Femur (tissue), 1 donor: ENCODE results near the gene OGFOD3.
"Not testable (repeated sequence)": the region's sequence is repeated elsewhere in the genome, so short reads cannot be mapped to it uniquely, and the experiment has no call there.

Experiments
- DNase-seq: peaks from one replicate; pipeline ENCODE4 v3.0.0-alpha.2; 2017

The OGFOD3 gene

DNA sequence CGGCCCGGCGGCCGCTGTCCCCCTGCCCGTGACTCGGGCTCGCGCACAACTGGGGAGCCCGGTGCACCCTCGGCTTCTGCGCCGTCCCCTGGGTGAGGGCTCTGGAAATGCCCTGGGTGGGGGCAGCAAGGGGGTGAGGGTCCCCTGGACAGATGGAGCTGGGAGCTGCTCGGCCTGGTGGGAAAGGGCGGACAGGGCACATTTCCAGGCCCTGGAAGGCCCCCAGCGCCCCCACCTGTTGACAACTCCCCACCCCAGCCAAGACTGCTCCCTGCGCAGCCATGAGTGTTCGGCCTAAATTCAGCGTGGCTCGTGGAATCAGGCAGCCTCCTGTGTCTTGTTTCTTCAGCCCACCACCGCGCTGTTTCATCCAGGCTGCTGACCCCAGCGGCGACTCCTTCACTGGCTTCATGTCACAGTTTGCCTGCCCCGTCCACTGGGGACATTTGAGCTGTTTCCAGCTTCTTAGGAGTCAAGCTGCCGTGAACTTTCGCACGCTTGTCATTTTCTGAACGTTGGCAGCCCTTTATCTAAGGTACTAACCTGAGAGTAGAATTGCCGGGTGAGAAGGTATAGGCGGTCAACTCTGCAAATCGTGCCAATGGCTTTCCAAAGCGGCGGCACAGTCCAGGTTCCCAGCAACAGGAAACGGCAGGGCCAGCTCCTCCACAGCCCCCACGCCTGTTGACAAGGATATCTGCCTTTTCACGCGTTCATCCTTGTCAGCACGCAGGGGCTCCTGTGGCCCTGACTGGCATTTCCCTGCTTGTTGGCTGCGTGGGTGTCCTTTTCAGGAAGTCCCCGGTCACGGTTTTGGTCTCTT is 45.9 kb downstream of the OGFOD3 start:
- DNase-seq, result no peak

DNA sequence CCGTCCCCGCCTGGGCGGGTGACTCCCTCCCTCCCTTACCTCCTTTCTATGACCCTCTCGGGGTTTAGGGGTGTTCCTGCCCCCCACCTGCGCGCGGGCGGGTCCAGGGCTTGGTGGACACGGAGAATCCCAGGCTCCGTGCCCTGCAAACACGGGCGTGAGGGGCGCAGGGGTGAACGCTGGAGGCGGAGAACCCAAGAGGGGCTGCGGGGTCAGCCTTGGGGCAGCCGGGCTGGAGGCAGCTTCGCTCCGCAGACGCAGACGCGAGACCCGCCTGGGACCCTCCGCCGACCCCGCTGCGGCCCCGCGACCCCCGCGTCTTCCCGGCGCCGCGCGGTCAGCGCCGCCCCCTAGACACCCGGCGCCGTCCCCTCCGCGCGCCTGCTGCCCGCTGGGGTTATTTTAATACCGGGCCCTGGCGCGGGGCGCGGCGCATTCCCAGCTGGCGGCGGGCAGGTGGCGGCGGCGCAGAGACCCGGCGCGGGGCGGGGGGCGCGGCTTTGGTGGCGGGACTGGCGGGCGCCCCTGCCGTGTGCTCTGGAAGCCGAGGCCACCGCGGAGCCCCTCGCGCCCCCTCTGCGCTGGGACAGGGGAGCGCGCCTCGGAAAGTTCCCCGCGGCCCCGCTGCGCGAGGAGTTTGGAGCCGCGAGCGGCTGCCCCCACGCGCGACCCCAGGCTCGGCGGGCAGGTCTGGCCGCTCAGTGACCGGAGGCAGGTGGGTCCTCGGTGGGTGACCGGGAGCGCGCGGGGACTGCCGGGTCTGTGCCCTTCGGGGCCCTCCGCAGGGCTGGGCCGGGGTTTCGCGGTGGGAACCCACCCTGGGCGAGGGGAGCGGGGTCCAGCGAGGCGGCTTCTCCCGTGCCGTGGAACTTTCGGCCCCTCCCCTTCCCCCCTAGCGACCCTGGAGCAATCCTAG is 46.8 kb downstream of the OGFOD3 start, which contains the start of gene UTS2R:
UTS2R (plus strand) TSS at position 433 of the 916 bp plus-strand sequence. CDS start 2,560 bp downstream, outside the sequence.
- DNase-seq, result no peak

DNA sequence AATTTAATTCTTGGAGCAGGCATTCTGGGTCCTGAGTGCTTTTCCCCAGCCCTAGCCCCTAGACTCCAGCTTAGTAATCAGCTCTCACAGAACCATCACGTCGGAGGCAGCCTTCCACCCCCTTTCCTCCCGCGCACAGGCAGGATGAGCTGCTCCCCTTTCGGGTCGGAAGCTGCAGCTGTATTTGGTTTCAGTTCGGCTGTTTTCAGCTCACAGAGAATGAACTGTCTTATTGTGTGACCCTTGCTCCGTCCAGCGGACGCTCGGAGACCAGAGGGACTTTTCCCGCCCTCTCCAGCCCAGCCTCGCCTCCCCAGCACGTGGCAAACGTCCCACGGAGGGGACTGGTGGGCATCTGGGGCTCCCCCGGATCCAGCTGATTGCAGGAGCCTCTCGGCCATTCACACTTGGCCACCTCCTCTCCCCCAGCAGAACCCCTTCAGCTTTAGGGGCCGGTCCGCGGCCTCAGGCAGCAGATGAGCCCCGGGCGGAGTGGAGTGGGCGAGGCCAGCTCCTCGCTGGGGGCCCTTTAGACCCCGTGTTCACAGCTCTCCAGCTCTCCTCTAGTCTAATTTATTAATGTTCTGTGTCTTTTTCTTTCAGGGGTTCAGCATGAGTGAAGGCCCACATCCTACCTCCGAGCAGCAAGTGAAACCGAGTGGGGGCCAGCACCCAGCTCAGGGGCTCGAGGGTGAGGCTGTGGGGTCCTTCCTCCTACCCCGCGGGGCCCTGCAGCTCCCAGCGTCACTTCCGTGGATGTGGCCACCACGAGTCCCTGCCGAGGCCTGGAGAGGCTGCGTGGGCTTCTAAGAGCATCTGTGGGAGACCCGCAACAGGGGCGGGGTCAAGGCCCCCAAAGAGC is 47.7 kb downstream of the OGFOD3 start:
- no peak for DNase-seq

DNA sequence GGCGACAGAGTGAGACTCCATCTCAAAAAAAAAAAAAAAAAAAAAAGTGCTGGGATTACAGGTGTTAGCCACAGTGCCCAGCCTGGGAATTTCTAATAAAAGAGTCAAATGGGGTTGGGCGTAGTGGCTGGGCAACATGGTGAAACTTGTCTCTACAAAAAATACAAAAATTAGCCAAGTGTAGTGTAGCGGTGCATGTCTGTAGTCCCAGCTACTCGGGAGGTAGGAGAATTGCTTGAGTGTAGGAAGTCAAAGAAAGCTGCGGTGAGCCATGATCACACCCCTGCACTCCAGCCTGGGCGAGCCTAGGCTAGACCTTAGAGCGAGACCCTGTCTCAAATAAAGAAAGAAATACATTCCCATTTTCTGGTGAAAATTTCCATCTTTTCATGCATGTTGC is 49.2 kb downstream of the OGFOD3 start:
- DNase-seq, result no peak

DNA sequence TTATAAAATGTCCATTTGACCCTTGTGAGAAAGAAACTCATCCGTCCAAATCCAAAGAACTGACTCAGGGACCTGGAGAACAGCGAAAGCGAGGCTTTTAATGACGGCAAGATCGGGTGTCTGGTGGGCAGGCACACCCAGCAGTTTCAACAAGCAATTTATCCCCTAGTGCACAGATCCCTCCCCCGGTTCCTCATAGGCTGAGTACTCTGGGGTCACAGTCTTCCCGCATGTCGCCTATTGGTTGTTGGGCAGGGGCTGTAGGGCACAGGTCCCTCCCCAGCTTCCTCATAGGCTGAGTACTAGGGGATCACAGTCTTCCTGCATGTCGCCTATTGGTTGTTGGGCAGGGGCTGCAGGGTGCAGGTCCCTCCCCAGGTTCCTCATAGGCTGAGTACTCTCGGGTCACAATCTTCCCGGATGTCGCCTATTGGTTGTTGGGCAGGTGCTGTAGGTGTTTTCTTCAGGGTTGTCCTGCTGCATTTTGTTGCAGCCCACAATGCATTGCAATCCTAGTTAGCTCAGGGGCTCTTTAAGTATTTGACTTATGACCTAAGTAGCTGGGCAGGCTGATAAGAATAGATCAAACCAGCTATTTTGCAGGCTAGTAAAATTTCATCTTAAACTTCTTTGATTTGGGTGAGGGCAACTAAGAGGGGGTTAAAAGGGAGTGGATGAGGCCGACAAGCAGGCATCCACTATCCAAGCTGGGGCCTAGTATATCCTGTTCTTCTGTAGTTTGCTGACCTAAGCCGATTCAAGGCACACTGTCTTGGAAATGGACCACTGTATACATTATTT is 50.5 kb downstream of the OGFOD3 start:
- DNase-seq, result no peak

DNA sequence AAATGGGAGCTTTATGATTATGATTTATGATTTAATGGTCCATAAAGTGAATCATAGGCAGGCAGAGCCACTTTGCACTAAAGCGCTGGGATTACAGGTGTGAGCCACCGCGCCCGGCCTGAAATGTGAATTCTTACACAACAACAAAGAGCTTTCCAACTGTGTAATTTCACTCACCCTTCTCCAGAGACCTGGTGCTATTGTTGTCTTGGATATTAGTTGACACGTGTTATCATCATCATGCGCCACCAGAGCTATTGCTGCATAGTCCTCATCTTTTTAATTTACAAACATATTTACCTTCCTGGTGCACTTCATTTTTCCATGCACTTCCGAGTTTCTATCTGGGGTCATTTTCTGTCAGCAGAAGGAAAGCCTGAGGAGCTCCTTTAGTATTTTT is 51.6 kb downstream of the OGFOD3 start:
- no peak for DNase-seq

DNA sequence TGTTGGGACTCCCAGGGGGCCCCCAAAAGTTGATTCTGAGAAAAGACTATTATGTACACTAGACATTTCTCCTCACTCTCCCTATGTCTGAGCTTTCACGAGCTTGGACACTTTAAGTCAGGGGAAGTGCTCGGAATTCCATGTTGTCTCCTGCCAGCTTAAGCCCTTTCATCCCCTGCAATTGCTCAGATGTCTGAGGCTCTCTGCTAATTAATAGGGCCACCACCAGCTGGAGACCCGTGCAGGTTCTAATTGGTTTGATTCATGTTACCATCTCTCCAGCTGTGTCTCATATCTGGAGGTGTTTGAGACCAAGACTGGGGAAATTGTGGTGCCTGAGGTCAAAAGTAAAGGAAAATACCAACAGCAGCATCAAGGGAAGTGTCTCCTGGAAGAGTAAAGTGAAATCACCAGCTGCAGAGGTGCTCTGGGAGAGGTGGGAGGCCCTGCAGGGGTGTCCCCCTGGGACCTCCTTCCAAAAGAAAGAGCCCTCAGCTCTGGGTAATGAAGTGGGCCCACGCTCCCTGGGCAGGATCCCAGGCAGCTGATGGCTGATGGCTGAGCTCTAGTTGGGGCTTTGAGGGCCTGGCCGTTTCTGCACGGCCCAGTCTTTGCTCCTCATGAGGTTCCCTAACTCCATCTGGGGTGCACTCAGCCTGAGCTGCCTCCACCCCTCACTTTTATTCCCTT is 52.6 kb downstream of the OGFOD3 start:
- DNase-seq, result no peak

DNA sequence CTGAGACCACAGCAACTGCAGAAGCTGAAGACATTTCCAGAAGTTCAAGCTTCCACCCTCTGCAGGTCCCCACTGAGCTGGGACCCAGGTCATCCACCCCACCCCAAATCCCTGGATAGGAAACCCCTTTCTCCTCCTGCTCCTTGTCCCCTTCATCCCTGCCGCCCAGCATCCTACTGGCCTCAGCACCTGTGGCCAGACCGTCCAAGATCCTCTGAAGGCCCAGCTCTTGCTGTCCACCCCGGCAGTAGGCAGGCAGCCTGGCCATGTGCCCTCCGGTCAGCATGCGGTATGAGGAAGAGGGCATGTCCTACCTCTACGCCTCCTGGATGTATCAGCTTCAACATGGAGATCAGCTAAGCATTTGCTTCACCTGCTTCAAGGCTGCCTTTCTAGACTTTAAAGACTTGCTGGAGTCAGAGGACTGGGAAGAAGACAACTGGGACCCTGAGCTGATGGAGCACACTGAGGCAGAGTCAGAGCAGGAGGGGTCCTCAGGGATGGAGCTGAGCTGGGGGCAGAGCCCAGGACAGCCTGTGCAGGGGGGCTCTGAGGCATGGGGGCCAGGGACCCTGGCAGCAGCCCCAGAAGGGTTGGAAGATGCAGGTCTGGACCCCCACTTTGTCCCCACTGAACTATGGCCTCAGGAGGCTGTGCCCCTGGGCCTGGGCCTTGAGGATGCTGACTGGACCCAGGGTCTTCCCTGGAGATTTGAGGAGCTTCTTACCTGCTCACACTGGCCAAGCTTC is 56.3 kb downstream of the OGFOD3 start:
- no peak for DNase-seq

DNA sequence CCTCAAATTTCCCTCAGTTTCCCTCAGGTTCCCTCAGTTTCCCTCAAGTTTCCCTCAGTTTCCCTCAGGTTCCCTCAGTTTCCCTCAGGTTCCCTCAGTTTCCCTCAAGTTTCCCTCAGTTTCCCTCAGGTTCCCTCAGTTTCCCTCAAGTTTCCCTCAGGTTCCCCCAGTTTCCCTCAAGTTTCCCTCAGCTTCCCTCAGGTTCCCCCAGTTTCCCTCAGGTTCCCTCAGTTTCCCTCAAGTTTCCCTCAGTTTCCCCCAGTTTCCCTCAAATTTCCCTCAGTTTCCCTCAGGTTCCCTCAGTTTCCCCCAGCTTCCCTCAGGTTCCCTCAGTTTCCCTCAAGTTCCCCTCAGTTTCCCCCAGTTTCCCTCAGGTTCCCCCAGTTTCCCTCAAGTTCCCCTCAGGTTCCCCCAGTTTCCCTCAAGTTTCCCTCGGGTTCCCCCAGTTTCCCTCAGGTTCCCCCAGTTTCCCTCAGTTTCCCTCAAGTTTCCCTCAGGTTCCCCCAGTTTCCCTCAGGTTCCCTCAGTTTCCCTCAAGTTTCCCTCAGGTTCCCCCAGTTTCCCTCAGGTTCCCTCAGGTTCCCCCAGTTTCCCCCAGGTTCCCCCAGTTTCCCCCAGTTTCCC is 58.8 kb downstream of the OGFOD3 start:
- DNase-seq, result not testable (repeated sequence)

DNA sequence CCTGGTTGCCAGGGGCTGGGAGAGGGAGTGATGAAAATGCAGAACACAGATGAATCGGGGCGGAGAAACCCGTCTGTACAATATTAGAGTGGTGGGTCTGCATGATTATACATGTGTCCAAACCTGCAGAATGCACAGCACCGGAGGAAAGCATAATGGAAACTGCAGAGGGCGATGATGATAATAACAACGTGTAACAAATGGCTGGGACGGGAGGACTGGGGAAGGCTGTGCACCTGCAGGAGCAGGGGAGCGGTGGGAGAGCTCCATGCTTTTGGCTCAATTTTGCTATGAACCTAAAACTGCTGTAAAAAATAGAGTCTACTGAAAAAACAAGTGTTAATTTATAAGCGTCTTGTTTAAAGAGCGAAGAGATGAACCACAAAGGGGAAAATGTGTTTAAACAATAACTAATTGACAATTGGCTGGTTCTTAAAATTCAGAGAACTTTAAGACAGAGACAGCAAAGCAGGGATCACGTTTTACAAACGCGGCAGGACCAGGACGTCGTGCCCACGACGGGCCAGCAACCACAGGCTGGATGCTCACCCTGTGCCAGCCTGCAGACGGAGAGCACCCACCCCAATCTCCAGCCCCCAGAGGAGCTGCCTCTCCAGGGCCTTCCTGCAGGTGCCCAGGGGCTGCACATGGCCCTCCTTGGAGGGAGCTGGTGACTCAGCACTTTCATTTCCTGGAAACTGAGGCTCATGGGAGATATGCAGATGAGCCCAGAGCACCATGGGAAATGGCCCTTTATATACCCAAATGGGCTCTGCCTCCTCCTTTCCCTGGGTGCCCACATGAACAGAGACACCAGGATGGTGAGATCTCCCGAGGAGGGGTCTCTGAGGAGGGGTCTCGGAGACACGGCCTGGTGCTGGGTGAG is 59.7 kb downstream of the OGFOD3 start, which contains the start of gene TEX19:
TEX19 (plus strand) TSS at position 783 of the 886 bp plus-strand sequence. CDS start 2,904 bp downstream, outside the sequence.
- DNase-seq, result no peak

DNA sequence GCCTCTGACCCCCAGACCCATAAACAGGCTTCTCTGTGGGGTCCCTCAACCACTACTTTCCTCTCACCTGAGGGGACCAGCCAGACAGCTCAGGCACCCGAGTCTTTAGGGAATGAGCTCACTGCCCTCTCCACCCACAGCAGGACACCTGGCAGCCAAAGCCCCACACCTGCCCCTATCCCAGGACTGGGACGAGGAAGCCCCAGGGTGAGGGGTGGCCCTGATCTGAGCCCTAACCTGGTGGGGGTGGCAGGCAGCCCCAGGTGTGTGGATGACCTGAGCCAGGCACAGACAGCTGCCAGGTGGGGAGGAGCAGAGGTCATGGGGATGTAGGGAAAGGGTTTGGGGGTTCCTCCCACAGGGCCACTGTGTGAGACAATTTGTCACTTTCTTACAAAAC is 61.0 kb downstream of the OGFOD3 start:
- DNase-seq, result no peak

DNA sequence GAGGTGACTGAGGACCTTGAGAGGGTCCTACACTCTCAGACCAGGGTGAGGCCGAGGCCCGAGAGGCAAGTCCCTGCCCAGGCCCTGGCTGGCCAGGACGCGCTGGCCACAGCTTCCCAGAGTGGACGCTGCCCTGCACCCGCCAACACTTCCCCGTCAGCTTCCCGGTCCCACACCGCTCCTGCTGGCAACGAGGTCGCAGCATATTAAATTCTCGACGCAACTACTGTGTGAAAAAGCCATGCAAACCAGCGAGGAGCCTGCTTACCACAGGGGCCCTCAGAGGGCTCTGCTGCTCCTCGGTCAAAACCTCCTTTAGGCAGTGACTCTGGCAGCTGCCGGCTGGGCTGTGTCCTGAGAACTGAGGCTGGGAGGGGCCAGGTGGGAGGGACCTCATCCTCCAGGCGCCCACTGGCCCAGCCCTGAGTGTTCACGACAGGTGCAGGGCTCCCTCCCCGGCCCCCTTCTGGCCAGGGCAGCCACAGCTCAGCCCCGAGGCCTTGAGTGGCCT is 61.5 kb downstream of the OGFOD3 start:
- DNase-seq, result no peak

DNA sequence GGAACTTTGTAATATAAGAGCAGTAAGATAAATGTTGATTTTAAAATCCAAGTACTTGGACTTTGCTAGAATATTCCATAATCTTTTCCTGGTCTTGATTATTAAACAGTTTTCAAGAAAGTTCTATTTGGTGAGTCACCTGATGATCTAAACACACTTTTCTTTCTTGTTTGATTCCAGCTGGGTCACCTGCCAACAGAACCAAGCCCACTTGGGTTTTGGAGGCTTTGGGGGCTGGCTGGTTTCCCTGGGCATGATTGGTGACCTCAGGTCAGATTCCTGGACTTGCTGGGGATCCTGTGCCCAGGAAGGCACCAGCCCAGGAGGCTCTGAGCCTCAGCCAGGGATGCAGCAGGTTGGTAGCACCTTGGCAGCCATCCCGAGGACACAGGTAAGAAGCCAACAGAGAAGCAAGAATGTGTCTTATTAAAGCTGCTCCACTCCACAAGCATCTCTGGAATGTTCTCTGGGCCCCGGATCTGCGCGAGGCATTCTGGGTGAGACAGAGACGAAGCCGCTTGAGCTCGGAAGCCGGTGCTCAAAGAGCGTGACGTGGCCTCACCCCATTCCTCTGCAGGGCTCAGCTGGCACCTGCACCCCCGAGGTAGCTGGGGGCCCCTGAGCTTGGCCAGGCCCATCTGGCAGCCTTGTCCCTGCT is 62.5 kb downstream of the OGFOD3 start:
- DNase-seq, result peak; percentile 60

DNA sequence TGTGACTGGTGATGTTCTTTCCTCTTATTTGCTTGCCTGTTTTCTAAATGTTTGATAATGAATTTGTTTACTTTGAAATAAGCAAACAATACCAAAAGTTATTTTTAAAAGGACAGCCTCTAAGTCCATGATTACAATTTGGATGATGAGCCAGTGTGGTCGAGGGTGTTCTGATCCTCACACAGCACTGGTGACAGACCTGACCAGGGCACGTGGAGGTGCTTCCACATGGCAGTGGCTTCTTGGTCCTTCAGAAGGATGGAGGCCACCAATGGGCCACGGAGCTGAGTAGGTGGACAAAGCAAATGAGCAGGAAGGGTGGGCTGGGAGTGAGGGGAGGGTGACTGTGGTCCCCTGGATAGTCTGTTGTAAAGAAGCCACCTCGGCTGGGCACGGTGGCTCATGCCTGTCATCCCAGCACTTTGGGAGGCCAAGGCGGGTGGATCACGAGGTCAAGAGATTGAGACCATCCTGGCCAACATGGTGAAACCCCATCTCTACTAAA is 63.5 kb downstream of the OGFOD3 start:
- no peak for DNase-seq

DNA sequence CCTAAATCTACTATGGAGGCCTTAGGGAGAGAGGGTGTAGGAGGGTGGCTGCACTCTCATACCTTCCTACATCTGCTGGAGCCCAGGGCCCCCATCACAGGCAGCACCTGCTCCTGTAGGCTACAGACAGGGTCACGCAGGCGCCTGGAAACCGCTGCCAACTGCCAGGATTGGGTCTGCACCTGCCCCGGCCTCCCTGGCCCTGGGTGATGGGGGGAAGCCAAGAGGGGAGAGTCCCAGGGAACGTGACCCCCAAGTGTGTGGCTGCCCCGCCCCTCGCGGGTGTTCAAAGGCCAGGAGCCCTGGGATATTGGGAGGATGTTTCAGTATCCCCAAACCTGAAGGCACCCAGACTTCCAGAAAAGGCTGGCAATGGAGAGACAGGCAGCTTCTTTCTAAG is 64.9 kb downstream of the OGFOD3 start:
- DNase-seq, result no peak

DNA sequence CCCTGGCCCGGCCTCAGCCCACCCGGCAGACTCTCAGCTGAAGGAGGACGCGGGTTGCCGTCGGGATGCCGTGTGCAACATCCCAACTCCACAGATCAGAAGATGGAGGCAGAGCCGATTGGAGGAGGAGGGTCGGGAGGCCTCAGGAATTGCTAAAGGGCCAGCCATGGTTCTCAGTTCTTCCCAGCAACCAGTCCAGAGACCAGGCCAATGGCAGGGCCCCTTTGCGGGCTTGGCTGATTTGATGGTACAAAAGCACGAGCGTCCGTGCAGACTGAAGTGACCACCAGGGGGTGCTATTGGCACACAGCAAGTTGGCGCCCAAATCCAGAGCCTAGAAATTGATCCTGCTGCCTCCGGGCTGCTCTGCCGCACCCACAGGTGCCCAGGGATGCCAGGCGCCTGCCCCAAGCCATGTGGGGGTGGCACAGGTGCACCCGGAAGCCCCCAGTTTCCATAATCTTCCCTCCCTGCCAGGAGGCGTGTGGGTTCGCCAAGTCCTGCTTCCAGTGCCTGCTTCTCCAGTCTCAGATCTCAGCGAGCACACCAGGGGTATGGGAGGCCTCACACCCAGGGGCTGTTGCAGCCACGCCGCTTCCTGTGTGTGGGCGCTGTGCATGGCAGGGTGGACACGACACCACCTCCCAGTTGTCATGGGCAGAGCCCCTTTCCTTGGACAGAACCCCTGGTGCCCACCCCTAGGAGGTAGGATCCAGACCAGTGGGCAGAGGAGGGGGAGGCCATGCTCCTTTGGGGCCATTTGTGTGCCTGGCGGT is 66.5 kb downstream of the OGFOD3 start:
- DNase-seq, result peak; percentile 90

DNA sequence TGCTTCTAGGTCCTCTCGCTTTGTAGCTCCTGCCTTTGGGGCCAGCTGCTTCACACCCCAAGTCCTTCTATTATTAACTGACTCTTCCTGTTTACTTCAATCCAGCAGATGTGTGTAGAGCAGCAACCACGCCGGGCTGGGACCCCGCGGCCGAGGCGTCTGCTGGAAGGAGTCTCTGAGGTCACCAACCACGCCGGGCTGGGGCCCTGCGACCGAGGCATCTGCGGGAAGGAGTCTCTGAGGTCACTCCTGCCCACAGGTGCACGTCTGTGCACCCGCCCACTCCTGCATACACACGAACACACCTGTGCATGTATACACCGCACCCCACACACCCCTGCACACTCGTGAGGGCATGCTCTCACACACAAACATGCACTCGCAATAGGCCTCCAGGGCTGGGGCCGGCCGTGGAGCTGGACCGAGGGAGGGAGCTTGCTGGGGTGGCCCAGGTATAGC is 67.1 kb downstream of the OGFOD3 start:
- DNase-seq, result no peak
